Pericardium fibroblast (primary cell): ENCODE results near the gene WDR27. TPM values are rescaled to one million over a fixed set of nuclear protein-coding genes. Genes with fewer than 3 reads are reported as not detected.

Source experiments
- total RNA-seq: library from RNA; depleted of rRNA; stranded (reverse); fragments of >200 nt; gene quantifications from 2 replicates; pipeline ENCODE4 v1.2.3, GENCODE V29; 2015

WDR27 gene
- total RNA-seq = 9.0 and 17.0 TPM in 2 replicates

DNA sequence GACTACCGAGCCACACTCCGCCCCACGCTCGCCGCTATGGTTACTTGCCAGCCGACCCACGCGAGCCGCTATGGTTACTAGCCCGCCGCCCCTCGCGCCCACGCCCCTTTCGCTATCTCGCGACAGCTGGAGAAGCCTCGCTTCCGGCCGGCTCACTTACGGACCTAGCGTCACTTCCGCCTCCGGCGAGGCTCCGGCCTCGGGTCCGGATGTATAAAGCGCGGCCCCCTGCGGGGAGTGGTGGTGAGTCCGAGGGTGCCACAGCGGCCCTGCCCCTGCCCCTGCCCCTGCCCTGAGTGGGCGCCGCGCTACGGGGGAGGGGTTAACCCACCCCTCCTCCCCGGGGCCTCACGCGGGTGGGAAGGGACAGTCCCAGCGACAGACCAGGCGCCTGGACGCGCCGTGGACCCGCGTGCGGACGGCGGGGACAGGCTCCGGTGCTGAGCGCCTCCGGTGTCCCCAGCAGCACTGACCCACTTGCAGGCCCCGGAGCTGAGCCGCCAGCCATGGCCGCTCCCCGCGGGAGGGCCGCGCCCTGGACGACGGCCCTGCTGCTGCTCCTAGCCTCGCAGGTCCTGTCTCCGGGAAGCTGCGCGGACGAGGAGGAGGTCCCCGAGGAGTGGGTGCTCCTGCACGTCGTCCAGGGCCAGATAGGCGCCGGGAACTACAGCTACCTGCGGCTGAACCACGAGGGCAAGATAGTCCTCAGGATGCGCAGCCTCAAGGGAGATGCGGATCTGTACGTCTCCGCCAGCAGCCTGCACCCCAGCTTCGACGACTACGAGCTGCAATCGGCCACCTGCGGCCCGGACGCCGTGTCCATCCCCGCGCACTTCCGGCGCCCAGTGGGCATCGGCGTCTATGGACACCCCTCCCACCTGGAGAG, at the start of gene WDR27, which contains the start of gene C6orf120:
WDR27 (minus strand) TSS at position 76 of the 886 bp plus-strand sequence. CDS start 13,024 bp downstream, outside the sequence.
C6orf120 (plus strand) TSS at position 173 of the 886 bp plus-strand sequence; CDS start at position 507, 334 bp downstream.

DNA sequence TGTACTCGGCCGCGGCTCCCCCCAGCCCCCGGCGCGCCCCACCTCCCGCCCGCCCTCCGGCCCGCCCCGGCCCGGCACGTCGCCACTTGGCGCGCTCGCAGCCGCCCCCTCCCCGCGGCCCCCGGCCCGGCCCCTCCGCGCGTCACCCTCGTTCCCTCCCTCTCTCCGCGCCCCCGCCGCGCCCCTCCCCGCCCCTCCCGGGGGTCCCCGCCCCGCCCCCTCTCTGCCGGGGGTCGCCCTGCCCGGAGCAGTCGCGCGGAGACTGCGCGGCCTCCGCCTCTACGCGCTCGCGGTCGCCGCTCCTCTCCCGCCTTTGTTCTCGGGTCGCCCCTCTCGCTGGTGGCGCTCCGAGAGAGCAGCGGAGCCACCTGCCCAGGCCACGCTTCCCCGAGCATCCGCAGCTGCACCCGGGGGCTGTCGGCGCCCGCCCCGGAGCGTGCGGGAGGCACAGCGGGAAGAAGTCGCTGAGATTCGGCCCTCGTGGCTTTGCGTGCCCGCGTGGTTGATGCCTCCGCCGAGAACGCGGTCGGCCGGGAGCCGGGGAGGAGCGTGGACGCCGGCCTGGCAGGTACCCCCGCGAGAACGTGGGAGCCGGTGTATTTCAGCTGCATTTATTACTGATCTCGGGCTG, 22.8 kb upstream of the WDR27 start, which contains the start of gene PHF10:
PHF10 (minus strand) TSS at position 7 of the 631 bp plus-strand sequence. CDS start 569 bp downstream, outside the sequence.

Other genes with a start within 250 kb of the WDR27 start
- 63.1 and 69.4 TPM in 2 replicates for gene C6orf120, start 97 bp upstream of the WDR27 start, total RNA-seq
- gene PHF10, start 22.5 kb upstream of the WDR27 start, total RNA-seq = 7.7 and 12.5 TPM in 2 replicates
- gene DYNLT2, start 49.5 kb upstream of the WDR27 start, total RNA-seq = 0.43 and 0.47 TPM in 2 replicates
- gene ERMARD, start 49.6 kb upstream of the WDR27 start, total RNA-seq = 13.2 and 27.5 TPM in 2 replicates